BE2C (cell line): Measurements from ENCODE around the gene MTMR8.

ENCODE experiments used
- DNase-seq: peaks from one replicate; pipeline ENCODE4 v3.0.0-alpha.2; 2020
- H3K27me3 ChIP-seq: fragments of 250-450 bp; sonication (Bioruptor Pico); 2 replicates; pipeline ENCODE4 v1.5.1; 2020; ENCODE audit warnings: mild to moderate bottlenecking
- H3K36me3 ChIP-seq: fragments of 250-450 bp; sonication (Bioruptor Pico); 2 replicates; pipeline ENCODE4 v1.5.1; 2020; ENCODE audit warnings: mild to moderate bottlenecking
- H3K4me1 ChIP-seq: fragments of 250-450 bp; sonication (Bioruptor Pico); 2 replicates; pipeline ENCODE4 v1.5.1; 2020
- H3K4me3 ChIP-seq: 2 replicates; pipeline ENCODE4 v1.5.1; 2011; ENCODE audit warnings: low read depth, low read length
- H3K9me3 ChIP-seq: fragments of 250-450 bp; sonication (Bioruptor Pico); 2 replicates; pipeline ENCODE4 v1.5.1; 2020
- TF ChIP-seq, protein P1 (sequence below): IDR thresholded peaks from 2 replicates; pipeline ENCODE4 v1.5.1; 2012; ENCODE audit warnings: mild to moderate bottlenecking, low read depth, low read length

MTMR8 gene

DNA sequence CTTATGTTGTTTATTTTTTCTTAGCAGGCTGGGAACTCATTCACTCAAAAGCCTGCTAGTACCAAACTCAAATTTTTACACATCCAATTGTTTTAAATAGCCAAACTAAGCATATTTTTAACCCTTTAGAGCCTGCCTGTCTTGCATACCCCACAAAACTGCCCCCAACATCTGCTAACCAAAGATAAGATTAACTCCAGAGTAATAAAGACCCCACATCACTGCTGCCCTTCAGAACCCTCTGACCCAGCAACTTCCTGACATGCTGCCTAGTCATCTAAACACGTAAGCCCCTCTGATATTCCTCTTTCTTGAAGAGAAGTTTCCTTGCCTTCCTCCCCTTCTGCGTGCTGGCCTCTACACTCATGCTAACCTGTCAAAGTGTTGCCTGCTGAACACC lies 104.1 kb downstream of the MTMR8 start:
- no peaks in the 10 kb centered on the region for H3K4me1 ChIP-seq
- DNase-seq = no peak
- H3K9me3 ChIP-seq = no peaks in the 10 kb centered on the region
- H3K4me3 ChIP-seq = no peak overlapping the region
- no peaks in the 10 kb centered on the region for H3K36me3 ChIP-seq
- no peaks in the 10 kb centered on the region for H3K27me3 ChIP-seq
- TF ChIP-seq, protein P1, sequence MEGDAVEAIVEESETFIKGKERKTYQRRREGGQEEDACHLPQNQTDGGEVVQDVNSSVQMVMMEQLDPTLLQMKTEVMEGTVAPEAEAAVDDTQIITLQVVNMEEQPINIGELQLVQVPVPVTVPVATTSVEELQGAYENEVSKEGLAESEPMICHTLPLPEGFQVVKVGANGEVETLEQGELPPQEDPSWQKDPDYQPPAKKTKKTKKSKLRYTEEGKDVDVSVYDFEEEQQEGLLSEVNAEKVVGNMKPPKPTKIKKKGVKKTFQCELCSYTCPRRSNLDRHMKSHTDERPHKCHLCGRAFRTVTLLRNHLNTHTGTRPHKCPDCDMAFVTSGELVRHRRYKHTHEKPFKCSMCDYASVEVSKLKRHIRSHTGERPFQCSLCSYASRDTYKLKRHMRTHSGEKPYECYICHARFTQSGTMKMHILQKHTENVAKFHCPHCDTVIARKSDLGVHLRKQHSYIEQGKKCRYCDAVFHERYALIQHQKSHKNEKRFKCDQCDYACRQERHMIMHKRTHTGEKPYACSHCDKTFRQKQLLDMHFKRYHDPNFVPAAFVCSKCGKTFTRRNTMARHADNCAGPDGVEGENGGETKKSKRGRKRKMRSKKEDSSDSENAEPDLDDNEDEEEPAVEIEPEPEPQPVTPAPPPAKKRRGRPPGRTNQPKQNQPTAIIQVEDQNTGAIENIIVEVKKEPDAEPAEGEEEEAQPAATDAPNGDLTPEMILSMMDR = no peak

DNA sequence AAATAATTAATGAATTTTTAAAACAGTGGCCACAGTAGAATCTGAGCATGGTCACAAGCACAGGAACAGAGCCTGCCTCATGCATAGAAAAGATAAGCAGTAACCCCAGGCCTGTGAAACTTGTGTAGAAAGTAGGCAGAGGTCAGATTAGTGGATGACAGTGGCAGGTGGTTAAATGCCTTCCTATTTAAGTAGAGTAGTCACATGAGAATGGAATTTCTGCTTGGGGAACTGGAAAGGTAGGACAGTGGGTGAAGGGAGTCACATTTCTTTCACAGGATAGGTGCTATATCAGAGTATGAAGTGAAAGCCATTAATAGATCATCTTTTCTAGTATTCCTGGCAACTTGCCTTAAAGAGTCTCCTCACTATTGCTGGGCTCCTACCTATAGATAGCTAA lies 130.0 kb downstream of the MTMR8 start:
- DNase-seq = no peak
- TF ChIP-seq, protein P1 = no peak

DNA sequence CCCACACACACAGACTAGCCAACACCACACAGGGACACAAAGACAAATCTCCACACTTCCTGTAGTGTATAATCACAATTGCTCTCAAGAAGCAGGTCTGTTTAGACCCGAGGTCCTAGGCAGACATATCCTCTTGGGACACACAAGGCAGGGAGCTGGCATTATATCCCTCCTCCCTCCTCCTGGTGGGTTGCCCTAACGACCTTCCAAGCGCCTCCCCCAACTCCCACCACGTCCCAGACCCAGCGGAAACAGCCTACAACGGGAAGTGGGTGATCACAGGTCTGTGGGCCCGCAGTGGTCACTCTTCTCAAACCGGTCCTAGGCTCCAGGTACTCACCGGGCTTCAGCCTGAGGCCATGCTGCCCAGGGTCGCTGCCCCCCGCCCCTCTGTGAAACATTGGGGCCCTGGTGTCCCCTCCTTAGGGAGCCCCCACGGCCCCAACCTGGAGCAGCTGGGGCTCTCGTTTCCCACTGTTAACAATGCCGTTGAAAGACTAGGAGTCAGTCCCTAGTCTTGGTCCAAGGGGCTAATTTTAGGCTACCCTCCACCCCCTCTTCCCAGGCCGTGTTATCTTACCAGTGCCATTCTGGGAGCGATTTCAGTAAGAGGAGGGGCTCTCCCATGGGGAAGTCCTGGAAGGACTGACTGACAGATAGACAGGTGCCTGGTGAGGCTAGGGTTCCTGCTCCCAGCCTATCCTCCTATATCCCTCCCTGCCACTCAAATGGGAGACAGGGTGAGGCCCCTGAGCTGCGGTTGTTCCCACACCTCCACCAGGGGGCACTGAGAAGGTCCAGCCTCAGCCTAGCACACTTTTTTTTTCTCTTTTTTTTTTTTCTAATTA lies 164.9 kb downstream of the MTMR8 start, which contains the start of gene ASB12:
Gene ASB12 (minus strand): TSS at position 485 of the 848 bp plus-strand sequence. CDS start 4,957 bp downstream, outside the sequence.
- TF ChIP-seq, protein P1 = no peak
- DNase-seq = no peak
- no peaks in the 10 kb centered on the region for H3K9me3 ChIP-seq
- H3K4me1 ChIP-seq = no peaks in the 10 kb centered on the region
- H3K36me3 ChIP-seq = no peaks in the 10 kb centered on the region
- no peak within 1 kb of the TSS for H3K4me3 ChIP-seq
- no peaks in the 10 kb centered on the region for H3K27me3 ChIP-seq

More for the DNA sequence above, 130.0 kb downstream of the MTMR8 start:
- Histone ChIP-seq H3K9me3 (no peaks in the 10 kb centered on the region), H3K36me3 (no peaks in the 10 kb centered on the region), H3K27me3 (no peaks in the 10 kb centered on the region), H3K4me3 (no peak overlapping the region), H3K4me1 (no peaks in the 10 kb centered on the region)

DNA sequence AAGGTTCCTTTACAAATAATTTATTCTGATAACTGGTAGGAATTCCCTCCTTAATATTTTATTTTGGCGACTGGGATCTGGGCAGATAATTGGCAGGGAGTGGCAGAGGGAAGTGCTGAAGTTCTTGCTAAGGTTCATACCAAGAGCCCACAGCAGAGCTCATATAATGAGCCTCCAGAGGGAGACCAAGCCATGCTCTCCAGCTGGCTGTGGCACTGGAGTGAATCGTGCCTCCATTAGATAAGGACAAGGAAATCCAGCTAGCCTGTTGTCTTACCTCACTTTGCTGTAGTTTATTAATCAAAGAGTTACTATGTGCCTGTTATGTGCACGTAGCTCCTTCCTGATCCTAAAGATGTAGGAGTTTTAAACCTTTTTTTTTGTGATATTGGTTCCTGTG lies 166.1 kb downstream of the MTMR8 start:
- H3K4me3 ChIP-seq = no peak overlapping the region
- no peak for DNase-seq
- TF ChIP-seq, protein P1 = no peak
- H3K27me3 ChIP-seq = no peaks in the 10 kb centered on the region
- no peaks in the 10 kb centered on the region for H3K9me3 ChIP-seq
- no peaks in the 10 kb centered on the region for H3K4me1 ChIP-seq
- no peaks in the 10 kb centered on the region for H3K36me3 ChIP-seq
